Bronchial epithelial cell (primary cell): ENCODE measurements around the gene FBN1. TPM values are rescaled to one million over a fixed set of nuclear protein-coding genes. Genes with fewer than 3 reads are reported as not detected.

ENCODE experiments used
- DNase-seq: peaks from one replicate; pipeline ENCODE4 v3.0.0-alpha.2; 2010; ENCODE audit warnings: low read depth
- FAIRE-seq: peaks from 2 replicates; lab custom pipeline; 2011; peaks lifted over from hg19 to GRCh38; lab: Jason Lieb, UNC
- H3K27me3 ChIP-seq: 2 replicates; pipeline ENCODE4 v1.5.1; 2011; ENCODE audit warnings: low read length; ENCODE audit not compliant: control insufficient read depth, insufficient read depth
- H3K36me3 ChIP-seq: 2 replicates; pipeline ENCODE4 v1.5.1; 2011; ENCODE audit warnings: low read length; ENCODE audit not compliant: control insufficient read depth, insufficient read depth
- H3K4me3 ChIP-seq: 2 replicates; pipeline ENCODE4 v1.5.1; 2011; ENCODE audit warnings: mild to moderate bottlenecking, low read depth, low read length, control low read depth
- total RNA-seq: library from RNA; depleted of rRNA; stranded (reverse); fragments of >200 nt; gene quantifications from 2 replicates; pipeline ENCODE4 v1.2.1, GENCODE V29; 2014
- TF ChIP-seq, protein P1 (sequence below): IDR thresholded peaks from 2 replicates; pipeline ENCODE4 v1.5.1; 2011; ENCODE audit warnings: mild to moderate bottlenecking, moderate library complexity, low read length, control low read depth, inconsistent platforms; ENCODE audit not compliant: insufficient read depth, severe bottlenecking

Gene FBN1
- total RNA-seq, 1 donor from 2014 or later, result 6.3 TPM

DNA sequence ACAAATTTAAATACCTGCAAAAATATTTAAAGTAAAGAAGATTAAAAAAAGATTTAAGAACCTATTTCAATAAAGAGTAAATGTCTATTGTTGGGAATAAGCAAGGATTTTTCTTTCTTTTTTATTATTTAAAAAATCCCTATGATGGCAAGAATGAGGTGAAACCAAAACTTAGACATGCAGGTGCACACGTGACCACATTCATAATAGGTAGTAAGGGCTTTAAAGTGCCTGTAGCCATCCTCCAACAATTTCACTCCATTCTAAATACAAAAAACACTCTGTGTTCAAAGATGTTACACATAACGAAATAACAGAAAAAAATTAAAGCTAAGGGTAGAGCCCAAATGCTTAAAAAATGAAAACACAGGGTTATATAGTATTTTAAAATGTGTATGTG is 74.0 kb downstream of the FBN1 start:
- DNase-seq (no peak), FAIRE-seq (no peak)
- TF ChIP-seq, protein P1, sequence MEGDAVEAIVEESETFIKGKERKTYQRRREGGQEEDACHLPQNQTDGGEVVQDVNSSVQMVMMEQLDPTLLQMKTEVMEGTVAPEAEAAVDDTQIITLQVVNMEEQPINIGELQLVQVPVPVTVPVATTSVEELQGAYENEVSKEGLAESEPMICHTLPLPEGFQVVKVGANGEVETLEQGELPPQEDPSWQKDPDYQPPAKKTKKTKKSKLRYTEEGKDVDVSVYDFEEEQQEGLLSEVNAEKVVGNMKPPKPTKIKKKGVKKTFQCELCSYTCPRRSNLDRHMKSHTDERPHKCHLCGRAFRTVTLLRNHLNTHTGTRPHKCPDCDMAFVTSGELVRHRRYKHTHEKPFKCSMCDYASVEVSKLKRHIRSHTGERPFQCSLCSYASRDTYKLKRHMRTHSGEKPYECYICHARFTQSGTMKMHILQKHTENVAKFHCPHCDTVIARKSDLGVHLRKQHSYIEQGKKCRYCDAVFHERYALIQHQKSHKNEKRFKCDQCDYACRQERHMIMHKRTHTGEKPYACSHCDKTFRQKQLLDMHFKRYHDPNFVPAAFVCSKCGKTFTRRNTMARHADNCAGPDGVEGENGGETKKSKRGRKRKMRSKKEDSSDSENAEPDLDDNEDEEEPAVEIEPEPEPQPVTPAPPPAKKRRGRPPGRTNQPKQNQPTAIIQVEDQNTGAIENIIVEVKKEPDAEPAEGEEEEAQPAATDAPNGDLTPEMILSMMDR, result no peak
- no peaks in the 10 kb centered on the region for H3K36me3 ChIP-seq
- no peaks in the 10 kb centered on the region for H3K27me3 ChIP-seq
- H3K4me3 ChIP-seq, result no peak overlapping the region

DNA sequence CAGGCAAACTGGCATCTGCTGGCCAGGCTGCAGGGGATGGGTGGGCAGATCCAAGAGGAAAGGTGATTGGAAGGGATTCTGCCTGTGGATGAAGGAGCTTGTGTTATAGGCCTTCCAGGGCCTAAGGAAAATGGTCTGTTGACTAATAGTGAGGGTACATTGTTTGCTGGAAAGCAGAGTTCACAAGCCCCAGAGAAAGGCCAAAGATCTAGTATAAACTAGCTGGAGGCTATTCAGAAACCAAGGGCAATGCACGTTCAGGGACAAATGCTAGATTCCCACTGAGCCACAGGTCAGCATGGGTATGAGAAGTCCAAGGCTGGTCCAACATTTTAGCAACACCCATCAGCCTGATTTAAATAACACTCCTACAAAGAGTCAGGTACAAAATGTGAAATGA is 74.7 kb downstream of the FBN1 start:
- no peak for FAIRE-seq
- H3K36me3 ChIP-seq, result no peaks in the 10 kb centered on the region
- TF ChIP-seq, protein P1, result no peak

DNA sequence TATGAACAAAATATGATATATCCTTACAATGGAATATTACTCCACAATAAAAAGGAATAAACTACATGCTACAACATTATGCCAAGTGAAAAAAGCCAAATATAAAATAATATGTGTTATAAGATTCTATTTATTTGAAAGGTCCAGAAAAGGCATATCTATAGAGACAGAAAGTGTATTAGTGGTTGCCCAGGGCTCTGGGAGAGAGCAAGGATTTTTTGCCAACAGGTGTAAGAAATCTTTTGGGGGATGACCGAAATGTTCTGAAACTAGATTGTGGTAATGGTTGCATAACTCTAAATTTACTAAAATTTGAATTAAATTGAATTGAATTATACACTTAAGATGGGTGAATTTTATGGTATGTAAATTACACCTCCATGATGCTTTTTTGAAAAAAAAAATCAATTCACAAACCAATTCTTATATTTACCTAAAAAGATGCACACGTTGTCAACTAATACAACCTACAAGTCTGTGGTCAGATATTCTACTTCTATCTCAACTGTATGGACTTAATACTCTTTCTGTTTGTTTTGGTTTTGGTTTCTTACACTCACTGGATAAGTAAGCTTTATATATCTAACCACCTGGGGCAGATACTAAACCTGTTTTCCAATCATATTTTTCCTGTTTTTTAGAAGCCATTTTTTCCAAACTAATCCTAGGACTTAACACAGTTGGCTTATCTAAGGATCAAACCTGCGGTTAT is 75.8 kb downstream of the FBN1 start:
- TF ChIP-seq, protein P1, result no peak
- FAIRE-seq, result no peak
- Histone ChIP-seq H3K36me3 (no peaks in the 10 kb centered on the region), H3K27me3 (no peaks in the 10 kb centered on the region), H3K4me3 (no peak overlapping the region)
- no peak for DNase-seq

More for the DNA sequence above, 74.7 kb downstream of the FBN1 start:
- Histone ChIP-seq H3K4me3 (no peak overlapping the region), H3K27me3 (no peaks in the 10 kb centered on the region)
- DNase-seq, result no peak

DNA sequence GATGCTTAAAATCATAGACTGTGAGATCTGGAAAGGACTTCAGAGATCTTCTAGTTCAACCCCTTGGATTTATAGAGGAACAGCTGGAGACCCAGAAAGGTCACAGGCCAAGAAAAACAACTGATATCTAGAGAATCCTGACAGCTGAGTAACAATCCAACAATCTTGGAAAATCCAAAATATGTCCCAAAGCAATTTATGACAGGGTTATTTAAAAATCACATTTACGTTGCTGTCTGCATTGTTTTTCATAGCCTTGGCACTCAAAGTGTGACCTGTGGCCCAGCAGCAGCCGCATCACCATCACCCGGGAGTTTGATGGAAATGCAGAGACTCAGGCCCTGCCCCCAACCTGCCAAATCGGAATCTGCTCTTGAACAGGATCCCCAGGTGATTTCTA is 78.8 kb downstream of the FBN1 start:
- Histone ChIP-seq H3K36me3 (no peaks in the 10 kb centered on the region), H3K27me3 (no peaks in the 10 kb centered on the region), H3K4me3 (no peak overlapping the region)
- DNase-seq (no peak), FAIRE-seq (no peak)
- TF ChIP-seq, protein P1, result no peak

DNA sequence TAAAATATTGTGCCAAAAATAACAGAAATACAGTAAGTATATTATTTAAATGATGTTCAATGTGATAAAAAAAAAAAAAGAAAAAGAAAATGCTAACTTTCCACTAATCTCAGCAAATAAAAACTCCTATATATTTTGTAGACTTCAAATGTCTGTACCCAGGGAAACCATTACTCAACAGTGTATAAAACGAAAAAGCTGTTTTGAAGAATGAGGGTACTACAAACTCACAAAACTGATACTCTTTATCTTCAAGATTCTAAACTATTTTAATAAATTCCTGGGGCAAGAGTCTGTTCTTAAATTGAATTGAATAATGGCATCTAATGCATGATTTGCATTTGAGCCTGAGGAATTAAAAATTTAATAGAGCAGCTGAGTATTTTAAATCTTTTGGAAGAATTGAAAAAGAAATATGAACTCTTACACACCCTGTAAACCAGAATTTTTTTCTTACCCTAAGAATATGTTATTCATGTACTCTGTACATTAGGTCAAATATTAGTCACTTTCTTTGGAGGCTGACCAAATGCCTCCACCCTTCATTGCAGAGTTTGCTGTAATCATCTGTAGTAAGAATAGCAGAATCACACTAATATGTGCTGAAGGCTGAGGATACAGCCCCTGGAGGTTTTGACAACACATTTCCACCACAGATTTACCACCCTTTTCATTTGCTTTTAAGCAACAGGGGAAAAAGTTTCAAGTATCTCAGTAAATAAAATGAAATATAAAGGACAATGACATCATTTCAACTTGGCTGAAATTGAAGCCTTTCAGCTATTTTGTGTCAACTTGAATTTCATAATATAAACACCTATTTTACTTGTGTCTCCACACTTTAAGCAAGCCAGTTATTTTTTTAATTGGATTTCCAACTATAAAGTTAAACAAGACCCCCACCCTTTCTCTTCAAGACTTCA is 79.7 kb downstream of the FBN1 start:
- DNase-seq (peak; percentile 90), FAIRE-seq (no peak)
- Histone ChIP-seq H3K27me3 (no peaks in the 10 kb centered on the region), H3K4me3 (no peak overlapping the region), H3K36me3 (no peaks in the 10 kb centered on the region)
- TF ChIP-seq, protein P1, result no peak
